HG03103 (cell line): ENCODE results near the gene PIGO.
A peak's percentile ranks its signal among the peaks of the same experiment; 100 is the strongest.

Experiments used
- ATAC-seq: cut with Tn5 transposase; IDR thresholded peaks from one replicate; pipeline ENCODE4 v1.9.1; 2021; ENCODE audit warnings: low read depth; ENCODE audit not compliant: unreplicated experiment

The PIGO gene

GRCh38 chr9:35073279-35073612 is 23.1 kb downstream of the PIGO start:
- ATAC-seq: no peak

DNA sequence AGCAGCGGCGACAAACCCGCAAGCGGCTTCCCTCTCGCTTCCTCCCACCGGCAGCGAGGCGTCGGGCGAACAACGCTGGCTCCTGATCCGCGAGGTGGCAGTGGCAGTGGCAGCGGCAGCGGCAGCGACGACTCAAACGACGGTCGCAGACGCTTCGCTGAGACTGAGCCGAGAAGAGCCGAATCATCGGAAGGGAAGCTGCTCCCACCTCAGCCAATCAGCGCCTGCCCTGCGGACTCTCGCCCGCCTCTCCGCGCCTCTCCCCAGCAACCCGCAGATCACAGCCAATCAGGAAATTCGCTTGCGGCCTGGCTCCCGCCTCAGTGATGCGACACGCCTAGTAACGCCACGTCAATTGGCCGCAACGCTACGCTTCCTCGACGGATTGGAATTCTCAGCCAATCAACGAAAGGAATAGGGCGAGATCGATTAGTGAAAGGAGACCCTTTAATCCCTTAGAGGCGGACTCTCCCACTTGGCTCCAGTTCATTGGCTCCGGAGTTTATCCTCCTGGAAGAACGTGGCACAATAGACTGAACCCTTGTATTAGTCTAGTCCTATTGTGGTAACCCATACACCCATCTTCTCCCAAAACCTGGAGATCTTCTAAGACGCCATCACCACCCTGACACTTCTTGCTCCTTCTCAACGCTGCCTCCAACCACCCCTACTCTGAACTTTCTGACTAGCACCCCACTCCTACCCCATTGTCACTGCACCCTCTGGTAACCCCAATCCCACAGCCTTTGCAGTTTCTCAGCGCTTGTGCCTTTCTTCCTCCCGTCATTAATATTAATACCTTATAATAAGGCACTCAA is 23.7 kb downstream of the PIGO start, which contains the start of gene VCP:
Gene VCP, minus strand, starts transcription at position 165 of the 818 bp plus-strand sequence. CDS start 272 bp downstream, outside the sequence.
- peak; percentile 87 for ATAC-seq

- peak; percentile 39 for ATAC-seq
Measured at GRCh38 chr9:35071814-35072460, 24.5 kb downstream of the PIGO start.

GRCh38 chr9:35070823-35071813 is 25.3 kb downstream of the PIGO start:
- ATAC-seq: no peak

DNA sequence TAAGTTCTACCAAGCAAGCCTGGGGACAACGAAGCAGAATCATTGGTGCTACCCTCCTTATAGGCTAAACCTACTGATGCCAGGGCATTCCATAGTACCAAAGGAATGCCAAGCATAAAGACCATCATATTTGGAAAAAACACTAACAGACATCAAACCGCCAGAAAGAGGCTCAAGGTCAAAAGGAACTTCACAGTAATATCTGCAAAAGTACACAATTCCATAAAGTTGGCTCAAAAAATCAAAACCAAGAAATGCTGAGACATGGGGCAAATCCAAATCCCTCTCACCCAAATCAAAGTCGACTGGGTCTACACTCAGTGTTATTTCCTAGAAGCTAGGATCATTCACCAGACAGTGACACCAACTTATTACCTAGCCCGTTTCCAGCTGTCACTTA is 27.4 kb downstream of the PIGO start:
- ATAC-seq: no peak

GRCh38 chr9:35067056-35067455 is 29.3 kb downstream of the PIGO start:
- no peak for ATAC-seq

- ATAC-seq: no peak
Measured at GRCh38 chr9:35060548-35061207, 35.7 kb downstream of the PIGO start.

GRCh38 chr9:35059438-35059837 is 37.0 kb downstream of the PIGO start:
- no peak for ATAC-seq

GRCh38 chr9:35057271-35057620 is 39.1 kb downstream of the PIGO start:
- ATAC-seq: no peak

GRCh38 chr9:35056571-35057270 is 39.7 kb downstream of the PIGO start:
- ATAC-seq: no peak

- ATAC-seq: no peak
Measured at GRCh38 chr9:35054871-35055644, 41.3 kb downstream of the PIGO start.

- ATAC-seq: no peak
Measured at GRCh38 chr9:35054185-35054835, 42.1 kb downstream of the PIGO start.

DNA sequence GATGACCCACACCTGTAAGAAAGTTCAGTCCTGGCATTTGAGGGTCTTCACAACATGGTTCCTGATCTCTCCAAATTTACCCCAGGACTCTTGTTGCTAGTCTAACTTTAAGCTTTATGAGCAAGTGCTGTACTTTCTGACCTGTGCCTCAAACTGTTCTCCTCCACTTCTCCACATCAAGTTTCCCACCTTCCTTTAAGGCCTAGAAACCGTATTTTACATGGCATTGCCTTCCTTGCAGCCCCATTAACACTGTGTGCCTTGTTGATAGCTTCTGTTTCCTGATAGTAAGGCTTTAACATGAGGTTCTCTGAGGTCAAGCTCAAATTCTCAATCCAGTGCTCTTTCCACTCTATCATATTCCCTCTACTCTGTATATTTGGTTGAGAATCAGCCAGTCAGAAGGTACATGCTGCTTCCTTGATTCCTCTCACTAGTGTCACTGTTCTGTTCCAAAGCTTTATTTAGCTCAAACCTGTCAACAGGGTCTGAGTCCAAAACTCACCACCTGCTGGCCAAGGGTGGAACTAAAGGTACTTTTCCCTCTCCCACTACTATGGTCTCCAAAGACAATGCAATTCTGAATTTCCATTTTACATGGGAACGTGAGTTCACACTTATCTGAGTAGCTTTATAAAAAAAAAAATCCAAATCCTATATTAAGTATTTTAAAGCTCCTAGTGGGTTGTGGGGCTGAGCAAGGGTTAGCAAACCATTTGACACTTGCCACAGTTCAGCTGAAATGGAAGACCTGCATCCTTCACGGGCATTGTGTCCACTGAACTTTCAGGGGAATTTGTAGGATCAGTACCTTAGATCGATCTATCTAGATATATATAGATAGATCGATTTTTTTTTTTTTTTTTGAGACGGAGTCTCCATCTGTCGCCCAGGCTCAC is 45.1 kb downstream of the PIGO start:
- ATAC-seq: no peak

- ATAC-seq: no peak
Measured at GRCh38 chr9:35048511-35048910, 47.9 kb downstream of the PIGO start.

DNA sequence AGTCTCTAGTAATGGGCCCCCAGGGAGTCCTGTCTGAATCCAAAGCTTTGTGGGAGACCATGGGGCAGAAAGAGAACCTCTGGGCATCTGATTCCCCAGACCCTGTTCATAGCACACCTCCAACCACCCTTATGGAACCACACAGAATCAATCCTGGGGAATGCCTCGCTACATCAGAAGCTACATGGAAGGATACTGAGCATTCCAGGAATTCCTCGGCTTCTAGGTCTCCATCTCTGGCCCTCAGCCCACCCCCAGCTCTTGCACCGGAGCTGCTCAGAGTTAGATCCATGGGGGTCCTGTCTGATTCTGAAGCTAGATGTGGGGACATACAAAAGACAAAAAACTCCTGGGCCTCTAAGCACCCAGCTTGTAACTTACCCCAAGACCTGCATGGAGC is 52.3 kb downstream of the PIGO start:
- ATAC-seq: no peak

- ATAC-seq: no peak
Measured at GRCh38 chr9:35042891-35043545, 53.4 kb downstream of the PIGO start.

GRCh38 chr9:35042081-35042604 is 54.2 kb downstream of the PIGO start:
- no peak for ATAC-seq
